HEK293 (cell line): ENCODE measurements around the gene FAM184A.

Experiments used
- CTCF ChIA-PET: fragments of 350-600 bp; formaldehyde crosslinking; extraction: SDS; loops from one replicate; lab custom pipeline; 2021; ENCODE audit warnings: antibody characterized with exemption; lab: Yijun Ruan, JAX
- POLR2A ChIA-PET: fragments of 300-600 bp; formaldehyde crosslinking; extraction: SDS; loops from one replicate; lab custom pipeline; 2020; ENCODE audit warnings: antibody characterized with exemption, inconsistent platforms; lab: Yijun Ruan, JAX
- H3K27ac ChIP-seq: fragments of 200-500 bp; sonication (Bioruptor generic); 2 replicates; pipeline ENCODE4 v1.5.1; 2014; ENCODE audit warnings: low read depth, low read length, control low read depth, inconsistent platforms; ENCODE audit errors: extremely low read depth
- H3K36me3 ChIP-seq, 2 experiments: fragments of 200-500 bp in 1 of 2; sonication (Bioruptor generic) in 1 of 2; 1 replicate in 1 of 2; 2 replicates in 1 of 2; pipeline ENCODE4 v1.5.1; 2014 to 2017; ENCODE audit warnings: inconsistent platforms in 2 of 2, low read length in 2 of 2; ENCODE audit not compliant: control insufficient read depth in 2 of 2, insufficient read depth in 1 of 2
- H3K4me1 ChIP-seq: fragments of 200-500 bp; sonication (Bioruptor generic); 2 replicates; pipeline ENCODE4 v1.5.1; 2014; ENCODE audit warnings: mild to moderate bottlenecking, low read length, inconsistent platforms; ENCODE audit not compliant: control insufficient read depth, insufficient read depth
- H3K4me3 ChIP-seq: 2 replicates; pipeline ENCODE4 v1.5.1; 2011; ENCODE audit warnings: low read depth, mild to moderate bottlenecking, control low read depth, low read length, moderate library complexity
- H3K9me3 ChIP-seq: fragments of 200-500 bp; sonication (Bioruptor generic); 2 replicates; pipeline ENCODE4 v1.5.1; 2014; ENCODE audit warnings: low read depth, low read length, inconsistent platforms; ENCODE audit not compliant: control insufficient read depth, insufficient read depth
- EGR2 ChIP-seq: fragments of 450-650 bp; formaldehyde crosslinking; IDR thresholded peaks from 2 replicates; pipeline ENCODE4 v1.5.1; 2016; ENCODE audit warnings: low read depth, missing biosample characterization, missing genetic modification characterization
- KLF16 ChIP-seq: fragments of 450-650 bp; formaldehyde crosslinking; IDR thresholded peaks from 2 replicates; pipeline ENCODE4 v1.5.1; 2017; ENCODE audit warnings: missing biosample characterization, missing genetic modification characterization
- MEIS1 ChIP-seq: sonication (generic); formaldehyde crosslinking; IDR thresholded peaks from 2 replicates; pipeline ENCODE4 v1.8.1; 2022; ENCODE audit warnings: missing genetic modification reagents, mild to moderate bottlenecking, borderline replicate concordance
- ZNF23 ChIP-seq: fragments of 450-650 bp; formaldehyde crosslinking; IDR thresholded peaks from 2 replicates; pipeline ENCODE4 v1.5.1; 2016; ENCODE audit warnings: missing biosample characterization, missing genetic modification characterization, borderline replicate concordance
- ZNF302 ChIP-seq: fragments of 450-650 bp; formaldehyde crosslinking; IDR thresholded peaks from 2 replicates; pipeline ENCODE4 v1.5.1; 2016; ENCODE audit warnings: missing biosample characterization, missing genetic modification characterization, low read depth
- ZNF394 ChIP-seq: fragments of 450-650 bp; formaldehyde crosslinking; IDR thresholded peaks from 2 replicates; pipeline ENCODE4 v1.5.1; 2016; ENCODE audit warnings: missing biosample characterization, missing genetic modification characterization, mild to moderate bottlenecking, moderate library complexity, borderline replicate concordance
- ZNF626 ChIP-seq: fragments of 450-650 bp; sonication (Bioruptor Pico); formaldehyde crosslinking; IDR thresholded peaks from 2 replicates; pipeline ENCODE4 v1.5.1; 2018; ENCODE audit warnings: missing biosample characterization, missing genetic modification characterization, inconsistent platforms
- ZNF660 ChIP-seq: fragments of 450-650 bp; IDR thresholded peaks from 2 replicates; pipeline ENCODE4 v1.5.1; 2018; ENCODE audit warnings: missing biosample characterization, mild to moderate bottlenecking, missing genetic modification characterization
- ZNF707 ChIP-seq: fragments of 450-650 bp; formaldehyde crosslinking; IDR thresholded peaks from 2 replicates; pipeline ENCODE4 v1.5.1; 2016; ENCODE audit warnings: missing biosample characterization, missing genetic modification characterization
- TF ChIP-seq, protein P1 (sequence below): fragments of 450-650 bp; formaldehyde crosslinking; IDR thresholded peaks from 2 replicates; pipeline ENCODE4 v1.5.1; 2016; ENCODE audit warnings: missing biosample characterization, missing genetic modification characterization
- TF ChIP-seq, protein P2 (sequence below): fragments of 450-650 bp; formaldehyde crosslinking; IDR thresholded peaks from 2 replicates; pipeline ENCODE4 v1.5.1; 2017; ENCODE audit warnings: missing biosample characterization, missing genetic modification characterization
- TF ChIP-seq, protein P3 (sequence below): fragments of 450-650 bp; formaldehyde crosslinking; IDR thresholded peaks from 2 replicates; pipeline ENCODE4 v1.5.1; 2016; ENCODE audit warnings: missing biosample characterization, missing genetic modification characterization
- TF ChIP-seq, protein P4 (sequence below): fragments of 450-650 bp; formaldehyde crosslinking; IDR thresholded peaks from 2 replicates; pipeline ENCODE4 v1.5.1; 2016; ENCODE audit warnings: missing biosample characterization, missing genetic modification characterization
- TF ChIP-seq, protein P5 (sequence below): fragments of 450-650 bp; formaldehyde crosslinking; IDR thresholded peaks from 2 replicates; pipeline ENCODE4 v1.5.1; 2016; ENCODE audit warnings: missing biosample characterization, missing genetic modification characterization, low read depth
- TF ChIP-seq, protein P6 (sequence below): fragments of 450-650 bp; formaldehyde crosslinking; IDR thresholded peaks from 2 replicates; pipeline ENCODE4 v1.5.1; 2016; ENCODE audit warnings: missing biosample characterization, missing genetic modification characterization, borderline replicate concordance

The FAM184A gene

DNA sequence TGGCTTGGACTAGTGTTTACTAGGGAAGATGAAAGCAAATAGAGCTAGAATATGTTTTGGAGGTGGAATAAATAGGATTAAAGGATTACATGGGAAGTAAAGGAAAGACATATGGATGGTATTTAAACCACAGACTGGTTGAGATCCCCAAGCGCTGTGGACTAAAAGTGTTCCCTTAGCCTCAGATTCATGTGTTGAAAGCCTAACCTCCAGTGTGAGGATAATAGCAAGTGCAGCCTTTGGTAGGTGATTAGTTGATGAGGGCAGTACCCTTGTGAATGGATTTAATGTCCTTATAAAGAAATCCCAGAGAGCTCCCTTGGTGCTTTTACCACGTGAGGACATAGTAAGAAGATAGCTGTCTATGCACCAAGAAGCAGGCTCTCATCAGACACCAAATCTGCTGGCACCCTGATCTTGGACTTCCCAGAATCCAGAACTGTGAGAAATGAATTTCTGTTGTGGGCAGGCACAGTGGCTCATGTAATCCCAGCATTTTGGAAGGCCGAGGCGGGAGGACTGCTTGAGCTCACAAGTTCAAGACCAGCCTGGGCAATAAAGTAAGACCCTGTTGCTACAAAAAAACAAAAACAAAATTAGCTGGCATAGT is 86.2 kb downstream of the FAM184A start (continued):
- TF ChIP-seq, protein P1, sequence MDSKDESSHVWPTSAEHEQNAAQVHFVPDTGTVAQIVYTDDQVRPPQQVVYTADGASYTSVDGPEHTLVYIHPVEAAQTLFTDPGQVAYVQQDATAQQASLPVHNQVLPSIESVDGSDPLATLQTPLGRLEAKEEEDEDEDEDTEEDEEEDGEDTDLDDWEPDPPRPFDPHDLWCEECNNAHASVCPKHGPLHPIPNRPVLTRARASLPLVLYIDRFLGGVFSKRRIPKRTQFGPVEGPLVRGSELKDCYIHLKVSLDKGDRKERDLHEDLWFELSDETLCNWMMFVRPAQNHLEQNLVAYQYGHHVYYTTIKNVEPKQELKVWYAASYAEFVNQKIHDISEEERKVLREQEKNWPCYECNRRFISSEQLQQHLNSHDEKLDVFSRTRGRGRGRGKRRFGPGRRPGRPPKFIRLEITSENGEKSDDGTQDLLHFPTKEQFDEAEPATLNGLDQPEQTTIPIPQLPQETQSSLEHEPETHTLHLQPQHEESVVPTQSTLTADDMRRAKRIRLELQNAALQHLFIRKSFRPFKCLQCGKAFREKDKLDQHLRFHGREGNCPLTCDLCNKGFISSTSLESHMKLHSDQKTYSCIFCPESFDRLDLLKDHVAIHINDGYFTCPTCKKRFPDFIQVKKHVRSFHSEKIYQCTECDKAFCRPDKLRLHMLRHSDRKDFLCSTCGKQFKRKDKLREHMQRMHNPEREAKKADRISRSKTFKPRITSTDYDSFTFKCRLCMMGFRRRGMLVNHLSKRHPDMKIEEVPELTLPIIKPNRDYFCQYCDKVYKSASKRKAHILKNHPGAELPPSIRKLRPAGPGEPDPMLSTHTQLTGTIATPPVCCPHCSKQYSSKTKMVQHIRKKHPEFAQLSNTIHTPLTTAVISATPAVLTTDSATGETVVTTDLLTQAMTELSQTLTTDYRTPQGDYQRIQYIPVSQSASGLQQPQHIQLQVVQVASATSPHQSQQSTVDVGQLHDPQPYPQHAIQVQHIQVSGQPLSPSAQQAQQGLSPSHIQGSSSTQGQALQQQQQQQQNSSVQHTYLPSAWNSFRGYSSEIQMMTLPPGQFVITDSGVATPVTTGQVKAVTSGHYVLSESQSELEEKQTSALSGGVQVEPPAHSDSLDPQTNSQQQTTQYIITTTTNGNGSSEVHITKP, result no peak
- TF ChIP-seq, protein P2, sequence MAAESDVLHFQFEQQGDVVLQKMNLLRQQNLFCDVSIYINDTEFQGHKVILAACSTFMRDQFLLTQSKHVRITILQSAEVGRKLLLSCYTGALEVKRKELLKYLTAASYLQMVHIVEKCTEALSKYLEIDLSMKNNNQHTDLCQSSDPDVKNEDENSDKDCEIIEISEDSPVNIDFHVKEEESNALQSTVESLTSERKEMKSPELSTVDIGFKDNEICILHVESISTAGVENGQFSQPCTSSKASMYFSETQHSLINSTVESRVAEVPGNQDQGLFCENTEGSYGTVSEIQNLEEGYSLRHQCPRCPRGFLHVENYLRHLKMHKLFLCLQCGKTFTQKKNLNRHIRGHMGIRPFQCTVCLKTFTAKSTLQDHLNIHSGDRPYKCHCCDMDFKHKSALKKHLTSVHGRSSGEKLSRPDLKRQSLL (tag by site-specific recombination), result no peak
- TF ChIP-seq, all 188 proteins: peak for 0

DNA sequence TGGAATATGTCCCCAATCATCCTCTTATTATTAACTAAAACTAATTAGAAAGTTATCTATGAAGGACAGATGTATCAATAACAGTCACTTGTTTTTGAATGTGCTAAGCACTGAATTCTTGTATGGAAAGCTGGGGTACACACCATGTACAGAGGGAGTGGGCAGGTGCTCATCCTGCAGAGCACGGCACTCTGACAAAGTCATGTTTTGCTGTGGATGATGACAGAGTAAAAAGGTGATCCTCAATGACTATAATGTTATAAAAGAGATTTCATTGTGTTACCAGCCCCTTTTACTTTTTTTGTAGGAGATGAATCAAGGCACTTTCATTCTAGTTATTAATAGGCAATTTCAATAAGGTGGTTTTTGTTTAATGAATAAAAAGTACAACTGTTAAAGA is 92.2 kb downstream of the FAM184A start:
- Histone ChIP-seq H3K4me1 (no peaks in the 10 kb centered on the region), H3K4me3 (no peak overlapping the region), H3K9me3 (no peaks in the 10 kb centered on the region), H3K36me3 (peaks cover 0 to 3% of the 10 kb centered on the region in 2 experiments; a peak in 2 of 3 replicates), H3K27ac (no peak overlapping the region)
- ChIA-PET CTCF (interaction anchor here (0.5 to 0.6 kb wide), 2 partner anchors 79 to 124 kb away, joined by 3 read pairs; no protein-coding TSS in a partner anchor), POLR2A (no interaction called here)
- no peak for TF ChIP-seq ZNF302 (tag by site-specific recombination)
- TF ChIP-seq ZNF660 (tag by site-specific recombination), result no peak
- no peak for TF ChIP-seq KLF16
- no peak for TF ChIP-seq EGR2 (tag by site-specific recombination)
- no peak for TF ChIP-seq ZNF394 (tag by site-specific recombination)
- TF ChIP-seq ZNF626 (tag by site-specific recombination), result no peak
- TF ChIP-seq ZNF23 (tag by site-specific recombination), result no peak
- TF ChIP-seq, protein P3, sequence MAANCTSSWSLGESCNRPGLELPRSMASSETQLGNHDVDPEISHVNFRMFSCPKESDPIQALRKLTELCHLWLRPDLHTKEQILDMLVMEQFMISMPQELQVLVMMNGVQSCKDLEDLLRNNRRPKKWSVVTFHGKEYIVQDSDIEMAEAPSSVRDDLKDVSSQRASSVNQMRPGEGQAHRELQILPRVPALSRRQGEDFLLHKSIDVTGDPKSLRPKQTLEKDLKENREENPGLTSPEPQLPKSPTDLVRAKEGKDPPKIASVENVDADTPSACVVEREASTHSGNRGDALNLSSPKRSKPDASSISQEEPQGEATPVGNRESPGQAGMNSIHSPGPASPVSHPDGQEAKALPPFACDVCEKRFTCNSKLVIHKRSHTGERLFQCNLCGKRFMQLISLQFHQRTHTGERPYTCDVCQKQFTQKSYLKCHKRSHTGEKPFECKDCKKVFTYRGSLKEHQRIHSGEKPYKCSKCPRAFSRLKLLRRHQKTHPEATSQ (tag by site-specific recombination), result no peak
- TF ChIP-seq, protein P4, sequence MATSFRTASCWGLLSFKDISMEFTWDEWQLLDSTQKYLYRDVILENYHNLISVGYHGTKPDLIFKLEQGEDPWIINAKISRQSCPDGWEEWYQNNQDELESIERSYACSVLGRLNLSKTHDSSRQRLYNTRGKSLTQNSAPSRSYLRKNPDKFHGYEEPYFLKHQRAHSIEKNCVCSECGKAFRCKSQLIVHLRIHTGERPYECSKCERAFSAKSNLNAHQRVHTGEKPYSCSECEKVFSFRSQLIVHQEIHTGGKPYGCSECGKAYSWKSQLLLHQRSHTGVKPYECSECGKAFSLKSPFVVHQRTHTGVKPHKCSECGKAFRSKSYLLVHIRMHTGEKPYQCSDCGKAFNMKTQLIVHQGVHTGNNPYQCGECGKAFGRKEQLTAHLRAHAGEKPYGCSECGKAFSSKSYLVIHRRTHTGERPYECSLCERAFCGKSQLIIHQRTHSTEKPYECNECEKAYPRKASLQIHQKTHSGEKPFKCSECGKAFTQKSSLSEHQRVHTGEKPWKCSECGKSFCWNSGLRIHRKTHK (tag by site-specific recombination), result no peak

DNA sequence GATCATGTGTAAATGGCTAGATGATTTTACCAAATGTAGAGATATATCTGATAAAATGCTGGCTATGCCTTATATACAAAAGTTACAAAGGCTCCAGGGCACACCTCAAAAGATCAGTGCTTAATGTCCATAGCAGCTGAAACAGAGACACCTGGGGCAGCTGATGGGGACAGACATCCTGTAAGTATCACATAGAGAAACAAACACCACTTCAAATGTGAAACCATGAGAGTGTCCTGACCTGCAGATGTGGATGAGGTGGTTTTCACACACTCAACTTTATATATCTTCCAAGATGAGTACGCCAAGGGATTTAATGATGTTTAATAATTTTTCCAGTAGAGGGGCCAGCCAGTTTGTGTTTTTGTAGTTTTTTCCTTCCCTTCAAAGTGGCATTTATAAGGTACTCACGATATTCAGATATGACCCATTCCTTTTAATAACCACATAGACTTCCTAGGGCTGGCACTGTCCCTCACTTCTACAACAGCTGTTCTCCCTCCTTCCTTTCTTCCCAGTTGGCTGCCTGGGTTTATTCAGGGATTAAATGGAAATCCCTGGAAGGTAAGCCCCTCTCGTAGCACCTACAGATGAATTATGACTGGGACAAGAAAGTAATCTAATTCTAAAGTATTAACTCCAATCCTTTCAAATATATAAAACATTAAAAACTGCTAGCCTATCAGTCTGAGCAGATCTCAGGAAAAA is 93.2 kb downstream of the FAM184A start:
- Histone ChIP-seq H3K9me3 (no peaks in the 10 kb centered on the region), H3K27ac (no peak overlapping the region), H3K4me1 (no peaks in the 10 kb centered on the region), H3K4me3 (no peak overlapping the region), H3K36me3 (peaks cover 0 to 3% of the 10 kb centered on the region in 2 experiments; a peak in 1 of 3 replicates)
- POLR2A ChIA-PET, result no interaction called here
- CTCF ChIA-PET, result no interaction called here
- TF ChIP-seq, protein P5, sequence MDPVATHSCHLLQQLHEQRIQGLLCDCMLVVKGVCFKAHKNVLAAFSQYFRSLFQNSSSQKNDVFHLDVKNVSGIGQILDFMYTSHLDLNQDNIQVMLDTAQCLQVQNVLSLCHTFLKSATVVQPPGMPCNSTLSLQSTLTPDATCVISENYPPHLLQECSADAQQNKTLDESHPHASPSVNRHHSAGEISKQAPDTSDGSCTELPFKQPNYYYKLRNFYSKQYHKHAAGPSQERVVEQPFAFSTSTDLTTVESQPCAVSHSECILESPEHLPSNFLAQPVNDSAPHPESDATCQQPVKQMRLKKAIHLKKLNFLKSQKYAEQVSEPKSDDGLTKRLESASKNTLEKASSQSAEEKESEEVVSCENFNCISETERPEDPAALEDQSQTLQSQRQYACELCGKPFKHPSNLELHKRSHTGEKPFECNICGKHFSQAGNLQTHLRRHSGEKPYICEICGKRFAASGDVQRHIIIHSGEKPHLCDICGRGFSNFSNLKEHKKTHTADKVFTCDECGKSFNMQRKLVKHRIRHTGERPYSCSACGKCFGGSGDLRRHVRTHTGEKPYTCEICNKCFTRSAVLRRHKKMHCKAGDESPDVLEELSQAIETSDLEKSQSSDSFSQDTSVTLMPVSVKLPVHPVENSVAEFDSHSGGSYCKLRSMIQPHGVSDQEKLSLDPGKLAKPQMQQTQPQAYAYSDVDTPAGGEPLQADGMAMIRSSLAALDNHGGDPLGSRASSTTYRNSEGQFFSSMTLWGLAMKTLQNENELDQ (tag by site-specific recombination), result no peak
- no peak for TF ChIP-seq ZNF707
- TF ChIP-seq, protein P6, sequence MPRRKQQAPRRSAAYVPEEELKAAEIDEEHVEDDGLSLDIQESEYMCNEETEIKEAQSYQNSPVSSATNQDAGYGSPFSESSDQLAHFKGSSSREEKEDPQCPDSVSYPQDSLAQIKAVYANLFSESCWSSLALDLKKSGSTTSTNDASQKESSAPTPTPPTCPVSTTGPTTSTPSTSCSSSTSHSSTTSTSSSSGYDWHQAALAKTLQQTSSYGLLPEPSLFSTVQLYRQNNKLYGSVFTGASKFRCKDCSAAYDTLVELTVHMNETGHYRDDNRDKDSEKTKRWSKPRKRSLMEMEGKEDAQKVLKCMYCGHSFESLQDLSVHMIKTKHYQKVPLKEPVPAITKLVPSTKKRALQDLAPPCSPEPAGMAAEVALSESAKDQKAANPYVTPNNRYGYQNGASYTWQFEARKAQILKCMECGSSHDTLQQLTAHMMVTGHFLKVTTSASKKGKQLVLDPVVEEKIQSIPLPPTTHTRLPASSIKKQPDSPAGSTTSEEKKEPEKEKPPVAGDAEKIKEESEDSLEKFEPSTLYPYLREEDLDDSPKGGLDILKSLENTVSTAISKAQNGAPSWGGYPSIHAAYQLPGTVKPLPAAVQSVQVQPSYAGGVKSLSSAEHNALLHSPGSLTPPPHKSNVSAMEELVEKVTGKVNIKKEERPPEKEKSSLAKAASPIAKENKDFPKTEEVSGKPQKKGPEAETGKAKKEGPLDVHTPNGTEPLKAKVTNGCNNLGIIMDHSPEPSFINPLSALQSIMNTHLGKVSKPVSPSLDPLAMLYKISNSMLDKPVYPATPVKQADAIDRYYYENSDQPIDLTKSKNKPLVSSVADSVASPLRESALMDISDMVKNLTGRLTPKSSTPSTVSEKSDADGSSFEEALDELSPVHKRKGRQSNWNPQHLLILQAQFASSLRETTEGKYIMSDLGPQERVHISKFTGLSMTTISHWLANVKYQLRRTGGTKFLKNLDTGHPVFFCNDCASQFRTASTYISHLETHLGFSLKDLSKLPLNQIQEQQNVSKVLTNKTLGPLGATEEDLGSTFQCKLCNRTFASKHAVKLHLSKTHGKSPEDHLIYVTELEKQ (tag by site-specific recombination), result no peak
- no peak for TF ChIP-seq MEIS1 (CRISPR knock-in tag)
